Endodermal cell (in vitro differentiated cells): ENCODE results near the gene COMMD8. TPM values are rescaled to one million over a fixed set of nuclear protein-coding genes. Genes with fewer than 3 reads are reported as not detected.

Experiments used
- DNase-seq: peaks from one replicate; pipeline ENCODE4 v3.0.0-alpha.2; 2017
- H3K27ac ChIP-seq: 2 replicates; pipeline ENCODE4 v1.5.1; 2013; ENCODE audit warnings: mild to moderate bottlenecking, low read depth, low read length, moderate library complexity
- H3K27me3 ChIP-seq: 2 replicates; pipeline ENCODE4 v1.6.1; 2013; ENCODE audit warnings: mild to moderate bottlenecking, low read length, moderate library complexity; ENCODE audit not compliant: insufficient read depth, control insufficient read depth, poor library complexity, severe bottlenecking
- H3K36me3 ChIP-seq: 2 replicates; pipeline ENCODE4 v1.7.0; 2013; ENCODE audit warnings: mild to moderate bottlenecking, low read length, moderate library complexity; ENCODE audit not compliant: control insufficient read depth, insufficient read depth
- H3K4me1 ChIP-seq: one replicate; pipeline ENCODE4 v1.7.0; 2013; ENCODE audit warnings: low read length; ENCODE audit not compliant: control insufficient read depth, insufficient read depth
- H3K4me3 ChIP-seq: 2 replicates; pipeline ENCODE4 v1.5.1; 2013; ENCODE audit warnings: mild to moderate bottlenecking, low read length, moderate library complexity
- H3K9ac ChIP-seq: 2 replicates; pipeline ENCODE4 v1.6.1; 2013; ENCODE audit warnings: mild to moderate bottlenecking, low read length, moderate library complexity; ENCODE audit not compliant: poor library complexity, severe bottlenecking; ENCODE audit errors: extremely low read depth
- H3K9me3 ChIP-seq: 2 replicates; pipeline ENCODE4 v1.6.1; 2013; ENCODE audit warnings: mild to moderate bottlenecking, low read length, moderate library complexity; ENCODE audit not compliant: control insufficient read depth
- H3K27ac Mint-ChIP-seq: 2 replicates; pipeline ENCODE4 v1.8.0; 2020; ENCODE audit warnings: mixed read lengths
- H3K27me3 Mint-ChIP-seq: 2 replicates; pipeline ENCODE4 v1.8.0; 2021; ENCODE audit warnings: mild to moderate bottlenecking, mixed read lengths; ENCODE audit not compliant: insufficient read depth
- H3K36me3 Mint-ChIP-seq: 2 replicates; pipeline ENCODE4 v1.8.0; 2020; ENCODE audit warnings: low read depth, mixed read lengths
- H3K4me1 Mint-ChIP-seq: 2 replicates; pipeline ENCODE4 v1.8.0; 2020; ENCODE audit warnings: mixed read lengths
- H3K4me3 Mint-ChIP-seq: 2 replicates; pipeline ENCODE4 v1.8.0; 2020; ENCODE audit warnings: mild to moderate bottlenecking, moderate library complexity, mixed read lengths
- H3K9me3 Mint-ChIP-seq: 2 replicates; pipeline ENCODE4 v1.8.0; 2020; ENCODE audit warnings: mild to moderate bottlenecking, mixed read lengths
- CTCF ChIP-seq: fragments of 200-600 bp; sonication (generic); conservative IDR thresholded peaks from 2 replicates; pipeline ENCODE4 v1.5.0; 2021; ENCODE audit warnings: antibody characterized with exemption, mild to moderate bottlenecking
- WGBS, 2 experiments: methylation state at CpG; one replicate each; pipeline versions ENCODE4 v1.1.5 to v1.1.7; 2013; ENCODE audit warnings: missing lambda C conversion rate in 2 of 2, mixed read lengths in 1 of 2; ENCODE audit not compliant: insufficient coverage in 1 of 2, insufficient read length in 1 of 2; 5-methylcytosine and 5-hydroxymethylcytosine counted together
- long read RNA-seq, 4 experiments: library from polyadenylated mRNA in 2 of 4; library from RNA in 1 of 4; library from capped mRNA in 1 of 4; stranded (forward) in 3 of 4; unstranded in 1 of 4; transcript quantifications; one replicate each; pipeline ENCODE4 v2.0.0, GENCODE V29; 2020 to 2021; ENCODE audit warnings: inconsistent platforms in 1 of 4
- polyA plus RNA-seq, 2 experiments: library from polyadenylated mRNA; stranded (reverse); fragments of 50-300 nt; gene quantifications; one replicate each; pipeline ENCODE4 v1.2.3, GENCODE V29; 2013
- total RNA-seq, 2 donors: library from RNA; stranded (reverse); fragmentation: NEBNext Ultra II Directional in 1 of 2; extraction: Animal tissue kit (Norgen Biotek cat#: 25700) in 1 of 2; gene quantifications; 2 replicates in 1 of 2; 3 replicates in 1 of 2; pipeline ENCODE4 v1.2.1, GENCODE V29; 2021

Gene COMMD8
- total RNA-seq: 10 to 100 TPM; 14.7 to 17.9 TPM
- polyA plus RNA-seq (2013, experiment 1 of 2): 20.4 TPM
- 22.9 TPM for polyA plus RNA-seq (2013, experiment 2 of 2)
- long read RNA-seq, experiment 1, transcript COMMD8-201 (5 exons, 1,469 nt): major isoform, 6 of 8 reads
- long read RNA-seq, experiment 1, partial matches to known transcripts: 1 of 8 reads
- long read RNA-seq, experiment 1, other reads (novel, unspliced or antisense): 1 of 8 reads
- long read RNA-seq, experiment 2, transcript COMMD8-201 (5 exons, 1,469 nt): major isoform, 43 of 50 reads
- long read RNA-seq, experiment 2, partial matches to known transcripts: 3 of 50 reads
- long read RNA-seq, experiment 2, other reads (novel, unspliced or antisense): 4 of 50 reads
- long read RNA-seq, experiment 3, transcript COMMD8-201 (5 exons, 1,469 nt): major isoform, 76 of 82 reads
- long read RNA-seq, experiment 3, partial matches to known transcripts: 0 of 82 reads
- long read RNA-seq, experiment 3, other reads (novel, unspliced or antisense): 6 of 82 reads
- long read RNA-seq, experiment 4, transcript COMMD8-201 (5 exons, 1,469 nt): major isoform, 112 of 118 reads
- long read RNA-seq, experiment 4, partial matches to known transcripts: 0 of 118 reads
- long read RNA-seq, experiment 4, other reads (novel, unspliced or antisense): 6 of 118 reads

GRCh38 chr4:47463235-47463956 lies at the start of gene COMMD8:
TSS of gene COMMD8 (minus strand) at chr4:47463702. CDS start at chr4:47463651, 51 bp downstream.
- H3K9me3 ChIP-seq: no peaks in the 10 kb centered on the region
- peaks cover 17% of the 10 kb centered on the region for H3K36me3 ChIP-seq
- Mint-ChIP-seq H3K4me3 (peak within 1 kb of the TSS; percentile 85), H3K27ac (peak within 1 kb of the TSS; percentile 84), H3K9me3 (no peaks in the 10 kb centered on the region), H3K36me3 (peaks cover 12% of the 10 kb centered on the region), H3K4me1 (peaks cover 12% of the 10 kb centered on the region), H3K27me3 (no peaks in the 10 kb centered on the region)
- peak; percentile 99 for DNase-seq
- peak within 1 kb of the TSS; percentile 69 for H3K9ac ChIP-seq
- 0 to 1% methylated on average over 17 to 51 of the region's 51 CpGs for WGBS, 2 experiments
- no peaks in the 10 kb centered on the region for H3K4me1 ChIP-seq
- peak; percentile 54 for TF ChIP-seq CTCF
- peak within 1 kb of the TSS; percentile 99 for H3K4me3 ChIP-seq
- H3K27me3 ChIP-seq: no peaks in the 10 kb centered on the region
- no peak within 1 kb of the TSS for H3K27ac ChIP-seq

- Histone ChIP-seq H3K27ac (no peak overlapping the region), H3K9ac (no peak overlapping the region), H3K36me3 (no peaks in the 10 kb centered on the region), H3K4me1 (no peaks in the 10 kb centered on the region), H3K9me3 (no peaks in the 10 kb centered on the region), H3K4me3 (no peak overlapping the region), H3K27me3 (no peaks in the 10 kb centered on the region)
- no peak for DNase-seq
- 91 to 94% methylated on average over 2 of the region's 2 CpGs for WGBS, 2 experiments
- Mint-ChIP-seq H3K36me3 (no peaks in the 10 kb centered on the region), H3K27ac (peak overlapping the region; percentile 10), H3K4me1 (no peaks in the 10 kb centered on the region), H3K4me3 (no peak overlapping the region), H3K9me3 (no peaks in the 10 kb centered on the region), H3K27me3 (no peaks in the 10 kb centered on the region)
- peak; percentile 29 for TF ChIP-seq CTCF
Measured at GRCh38 chr4:47510506-47511143, 47.1 kb upstream of the COMMD8 start.

GRCh38 chr4:47505666-47506065 lies 42.2 kb upstream of the COMMD8 start:
- H3K27ac ChIP-seq: no peak overlapping the region
- Mint-ChIP-seq H3K27me3 (no peaks in the 10 kb centered on the region), H3K36me3 (no peaks in the 10 kb centered on the region), H3K27ac (no peak overlapping the region), H3K4me1 (no peaks in the 10 kb centered on the region), H3K9me3 (no peaks in the 10 kb centered on the region), H3K4me3 (no peak overlapping the region)
- 38% methylated on average over 1 of the region's 3 CpGs; no CpG with 5 or more reads in 1 of the 2 experiments for WGBS, 2 experiments
- no peak overlapping the region for H3K4me3 ChIP-seq
- no peak for TF ChIP-seq CTCF
- DNase-seq: no peak
- no peaks in the 10 kb centered on the region for H3K27me3 ChIP-seq
- H3K9me3 ChIP-seq: no peaks in the 10 kb centered on the region
- H3K4me1 ChIP-seq: no peaks in the 10 kb centered on the region
- H3K9ac ChIP-seq: no peak overlapping the region
- no peaks in the 10 kb centered on the region for H3K36me3 ChIP-seq
